HCT116 (cell line): Measurements from ENCODE around the gene OSBPL5. TPM values are rescaled to one million over a fixed set of nuclear protein-coding genes. Genes with fewer than 3 reads are reported as not detected.

ENCODE experiments used
- ATAC-seq: fragments of 200-7000 bp; cut with Tn5 transposase; 2 replicates; pipeline ENCODE4 v1.9.1; 2020; ENCODE audit warnings: mild to moderate bottlenecking, moderate library complexity
- BruUV-seq: library from RNA; stranded (reverse); fragments of 400-500 nt; replicated peaks from 2 replicates; lab custom pipeline; 2021; lab: Mats Ljungman, UMichigan
- CTCF ChIA-PET: fragments of 300-600 bp; sonication (Branson Sonifier 250); formaldehyde crosslinking; loops from one replicate; lab custom pipeline; 2021; ENCODE audit warnings: antibody characterized with exemption; lab: Charles Lee
- POLR2A ChIA-PET: fragments of 300-600, 350-600 bp; sonication (Branson Sonifier 250); formaldehyde crosslinking; loops from one replicate; lab custom pipeline; 2021; ENCODE audit warnings: antibody characterized with exemption; lab: Charles Lee
- RAD21 ChIA-PET, 2 experiments: fragments of 300-600 bp; sonication (Branson Sonifier 250); formaldehyde crosslinking; loops; one replicate each; lab custom pipeline; 2023; ENCODE audit warnings: low total read pairs in 2 of 2; ENCODE audit not compliant: uncharacterized antibody in 2 of 2, unreplicated experiment in 2 of 2, low non-redundant PET in 1 of 2; lab: Charles Lee
- DNase-seq: peaks from one replicate; pipeline ENCODE4 v3.0.0-alpha.2; 2010; ENCODE audit warnings: low read depth, low spot score
- H2AFZ ChIP-seq: fragments of 200-600 bp; shearing (Covaris generic), sonication (generic); 2 replicates; pipeline ENCODE4 v1.6.1; 2017; ENCODE audit warnings: low read depth, mixed run types, mixed read lengths, antibody characterized with exemption, low read length; ENCODE audit not compliant: poor library complexity, severe bottlenecking
- H3K27ac ChIP-seq: 2 replicates; pipeline ENCODE4 v1.5.1; 2012; ENCODE audit warnings: low read depth, low read length
- H3K27me3 ChIP-seq: fragments of 200-600 bp; sonication (generic); 2 replicates; pipeline ENCODE4 v1.6.1; 2016; ENCODE audit warnings: mixed run types, low read length, mixed read lengths; ENCODE audit not compliant: insufficient read depth
- H3K36me3 ChIP-seq, 2 experiments: fragments of 200-500 bp in 1 of 2; fragments of 200-600 bp in 1 of 2; sonication (Bioruptor generic) in 1 of 2; sonication (generic) in 1 of 2; 2 replicates each; pipeline versions ENCODE4 v1.5.1 to v1.6.1; 2014 to 2016; ENCODE audit warnings: low read length in 2 of 2, inconsistent platforms in 1 of 2, mixed read lengths in 1 of 2, mixed run types in 1 of 2; ENCODE audit not compliant: insufficient read depth in 2 of 2, control insufficient read depth in 1 of 2
- H3K4me1 ChIP-seq, 2 experiments: fragments of 200-600 bp in 1 of 2; sonication (generic) in 1 of 2; 2 replicates each; pipeline versions ENCODE4 v1.5.1 to v1.6.1; 2012 to 2017; ENCODE audit warnings: low read length in 2 of 2, inconsistent platforms in 1 of 2, mild to moderate bottlenecking in 1 of 2, mixed read lengths in 1 of 2, mixed run types in 1 of 2, moderate library complexity in 1 of 2; ENCODE audit not compliant: insufficient read depth in 2 of 2, control insufficient read depth in 1 of 2
- H3K4me2 ChIP-seq: fragments of 200-600 bp; sonication (generic); 2 replicates; pipeline ENCODE4 v1.6.1; 2017; ENCODE audit warnings: mixed run types, low read length, mixed read lengths
- H3K4me3 ChIP-seq, 2 experiments: fragments of 200-600 bp in 1 of 2; sonication (generic) in 1 of 2; replicated peaks in 1 of 2; 2 replicates each; pipeline ENCODE4 v1.5.1; 2011 to 2016; ENCODE audit warnings: low read length in 2 of 2, control low read depth in 1 of 2, low read depth in 1 of 2, mild to moderate bottlenecking in 1 of 2, mixed read lengths in 1 of 2, mixed run types in 1 of 2
- H3K79me2 ChIP-seq: fragments of 200-600 bp; sonication (generic); 2 replicates; pipeline ENCODE4 v1.6.1; 2017; ENCODE audit warnings: mild to moderate bottlenecking, mixed run types, low read length, moderate library complexity, mixed read lengths; ENCODE audit not compliant: insufficient read depth
- H3K9ac ChIP-seq: fragments of 200-600 bp; sonication (generic); 2 replicates; pipeline ENCODE4 v1.6.1; 2016; ENCODE audit warnings: low read length, mixed read lengths
- H3K9me2 ChIP-seq: fragments of 200-600 bp; sonication (generic), shearing (Covaris generic); 2 replicates; pipeline ENCODE4 v1.6.1; 2017; ENCODE audit warnings: mixed run types, mild to moderate bottlenecking, moderate library complexity; ENCODE audit not compliant: insufficient read depth
- H3K9me3 ChIP-seq, 2 experiments: fragments of 200-500 bp in 1 of 2; fragments of 200-600 bp in 1 of 2; sonication (Bioruptor generic) in 1 of 2; sonication (generic) in 1 of 2; 2 replicates each; pipeline ENCODE4 v1.6.1; 2014 to 2017; ENCODE audit warnings: low read length in 2 of 2, mixed read lengths in 2 of 2, inconsistent platforms in 1 of 2, low read depth in 1 of 2, mild to moderate bottlenecking in 1 of 2, mixed run types in 1 of 2, moderate library complexity in 1 of 2; ENCODE audit not compliant: control insufficient read depth in 1 of 2, insufficient read depth in 1 of 2
- H4K20me1 ChIP-seq: fragments of 200-600 bp; sonication (generic), shearing (Covaris generic); 2 replicates; pipeline ENCODE4 v1.6.1; 2017; ENCODE audit warnings: mixed run types, mild to moderate bottlenecking, moderate library complexity; ENCODE audit not compliant: insufficient read depth
- ATF3 ChIP-seq: IDR thresholded peaks from 2 replicates; pipeline ENCODE4 v1.6.1; 2012
- CEBPB ChIP-seq: IDR thresholded peaks from 2 replicates; pipeline ENCODE4 v1.6.1; 2012; ENCODE audit warnings: low read depth
- EZH2phosphoT487 ChIP-seq: fragments of 200-600 bp; IDR thresholded peaks from 2 replicates; pipeline ENCODE4 v1.6.1; 2018; ENCODE audit warnings: antibody characterized with exemption, borderline replicate concordance
- FOSL1 ChIP-seq: IDR thresholded peaks from 2 replicates; pipeline ENCODE4 v1.6.1; 2012; ENCODE audit warnings: low read depth
- JUND ChIP-seq: IDR thresholded peaks from 2 replicates; pipeline ENCODE4 v1.6.1; 2012
- POLR2A ChIP-seq: IDR thresholded peaks from 2 replicates; pipeline ENCODE4 v1.7.0; 2011; ENCODE audit warnings: borderline replicate concordance; ENCODE audit not compliant: insufficient read depth, insufficient read length; ENCODE audit errors: extremely low read depth
- POLR2AphosphoS5 ChIP-seq: IDR thresholded peaks from 2 replicates; pipeline ENCODE4 v1.6.1; 2011; ENCODE audit warnings: mild to moderate bottlenecking, low read depth, low read length, moderate library complexity
- SIN3A ChIP-seq: IDR thresholded peaks from 2 replicates; pipeline ENCODE4 v1.6.1; 2012; ENCODE audit warnings: low read depth
- TCF7L2 ChIP-seq: IDR thresholded peaks from 2 replicates; pipeline ENCODE4 v1.7.0; 2011; ENCODE audit warnings: borderline replicate concordance, inconsistent platforms; ENCODE audit not compliant: insufficient read depth, insufficient read length; ENCODE audit errors: extremely low read depth
- YY1 ChIP-seq: IDR thresholded peaks from 2 replicates; pipeline ENCODE4 v1.6.1; 2011; ENCODE audit warnings: low read length, low read depth, moderate library complexity, mild to moderate bottlenecking; ENCODE audit not compliant: insufficient replicate concordance; ENCODE audit errors: extremely low read depth
- ZFX ChIP-seq: fragments of 450-650 bp; IDR thresholded peaks from 2 replicates; pipeline ENCODE4 v1.6.1; 2017
- ZNF274 ChIP-seq: fragments of 200-500 bp; sonication (Bioruptor generic); IDR thresholded peaks from 2 replicates; pipeline ENCODE4 v1.6.1; 2014; ENCODE audit warnings: mild to moderate bottlenecking, low read depth, low read length, inconsistent platforms
- intact Hi-C: fragments of 100-400 bp; cut with micrococcal nuclease; formaldehyde crosslinking; loops from 2 replicates; pipeline ENCODE4 v1.10.0; 2022
- total RNA-seq: library from RNA; stranded (reverse); gene quantifications from one replicate; pipeline ENCODE4 v1.2.1, GENCODE V29; 2021; ENCODE audit not compliant: unreplicated experiment
- TF ChIP-seq, protein P1 (sequence below), 3 experiments: fragments of 200-600 bp in 1 of 3; sonication (generic) in 1 of 3; IDR thresholded peaks in 2 of 3; conservative IDR thresholded peaks in 1 of 3; 2 replicates each; pipeline ENCODE4 v1.5.1; 2012 to 2017; ENCODE audit warnings: low read depth in 2 of 3, low read length in 2 of 3, antibody characterized with exemption in 1 of 3, borderline replicate concordance in 1 of 3, control low read depth in 1 of 3, mild to moderate bottlenecking in 1 of 3, mixed read lengths in 1 of 3, mixed run types in 1 of 3, moderate library complexity in 1 of 3; ENCODE audit not compliant: insufficient read depth in 1 of 3
- TF ChIP-seq, protein P2 (sequence below): IDR thresholded peaks from 2 replicates; pipeline ENCODE4 v1.6.1; 2012; ENCODE audit warnings: low read depth

The OSBPL5 gene
- total RNA-seq, 1 experiment from 2014 or later = 44.2 TPM

GRCh38 chr11:3164138-3164551 is 965 bp downstream of the OSBPL5 start:
- RAD21 ChIA-PET = no interaction called here
- no peaks in the 10 kb centered on the region for H3K36me3 ChIP-seq
- H3K9me3 ChIP-seq = no peaks in the 10 kb centered on the region
- BruUV-seq = no TSS peak
- peak overlapping the region; percentile 76 for H3K9ac ChIP-seq
- CTCF ChIA-PET = no interaction called here
- no peaks in the 10 kb centered on the region for H3K27me3 ChIP-seq
- H3K9me2 ChIP-seq = no peaks in the 10 kb centered on the region
- POLR2A ChIA-PET = no interaction called here
- DNase-seq (no peak), ATAC-seq (no peak)
- H3K4me2 ChIP-seq = peak overlapping the region; percentile 95
- no peaks in the 10 kb centered on the region for H4K20me1 ChIP-seq
- intact Hi-C loops = no loop called here
- TF ChIP-seq POLR2A (no peak), ATF3 (no peak), JUND (no peak)
- no peak overlapping the region for H2AFZ ChIP-seq
- peak overlapping the region; percentile 74 to 82 for H3K4me3 ChIP-seq
- H3K27ac ChIP-seq = peak overlapping the region; percentile 52; the same call in 1 of the 2 replicates
- peaks cover 16 to 41% of the 10 kb centered on the region in 2 experiments; a peak in 3 of 4 replicates for H3K4me1 ChIP-seq
- H3K79me2 ChIP-seq = peaks cover 50% of the 10 kb centered on the region; the same call in 1 of the 2 replicates

DNA sequence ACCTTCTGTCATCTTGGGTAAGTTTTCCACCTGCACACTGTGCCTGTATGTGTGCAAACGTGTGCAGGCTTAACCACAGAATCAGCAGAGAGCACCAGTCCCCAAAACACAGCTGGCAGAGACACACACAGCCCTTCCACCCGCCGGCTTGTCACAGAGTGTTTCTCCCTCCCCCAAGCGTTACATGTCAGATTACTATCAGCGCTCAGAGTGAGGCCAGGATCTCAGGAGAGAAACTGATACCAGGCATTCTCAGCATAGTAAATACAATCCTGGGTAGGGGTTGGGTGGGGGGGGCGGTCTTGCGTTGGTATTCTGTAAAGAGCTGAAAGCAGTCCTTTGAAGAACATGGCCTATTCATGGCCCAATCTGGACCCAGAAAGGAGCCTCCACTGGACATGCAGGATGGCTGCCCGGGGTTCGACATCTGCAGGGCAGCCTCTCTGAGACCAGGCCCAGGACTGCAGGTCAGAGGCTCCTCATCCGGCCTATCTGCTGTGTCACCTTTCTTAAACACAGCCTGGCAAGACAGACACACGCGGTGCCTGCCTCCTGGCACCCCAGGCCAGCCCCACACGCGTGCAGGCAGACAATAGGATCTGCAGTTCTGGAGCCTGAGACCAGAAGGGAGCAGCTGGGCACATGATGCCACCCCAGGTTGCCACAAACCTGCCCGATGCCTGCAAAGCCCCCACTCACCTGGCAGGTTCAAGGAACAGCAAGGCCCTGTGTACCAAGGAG is 1.7 kb downstream of the OSBPL5 start:
- H4K20me1 ChIP-seq = no peaks in the 10 kb centered on the region
- H2AFZ ChIP-seq = no peak overlapping the region
- no peak for TF ChIP-seq ZFX
- no peak for TF ChIP-seq EZH2phosphoT487
- TF ChIP-seq SIN3A = no peak
- no peak for TF ChIP-seq TCF7L2
- no peak for TF ChIP-seq ZNF274
- no peak for TF ChIP-seq YY1
- TF ChIP-seq POLR2AphosphoS5 = no peak
- no peak for TF ChIP-seq JUND
- TF ChIP-seq, protein P1, sequence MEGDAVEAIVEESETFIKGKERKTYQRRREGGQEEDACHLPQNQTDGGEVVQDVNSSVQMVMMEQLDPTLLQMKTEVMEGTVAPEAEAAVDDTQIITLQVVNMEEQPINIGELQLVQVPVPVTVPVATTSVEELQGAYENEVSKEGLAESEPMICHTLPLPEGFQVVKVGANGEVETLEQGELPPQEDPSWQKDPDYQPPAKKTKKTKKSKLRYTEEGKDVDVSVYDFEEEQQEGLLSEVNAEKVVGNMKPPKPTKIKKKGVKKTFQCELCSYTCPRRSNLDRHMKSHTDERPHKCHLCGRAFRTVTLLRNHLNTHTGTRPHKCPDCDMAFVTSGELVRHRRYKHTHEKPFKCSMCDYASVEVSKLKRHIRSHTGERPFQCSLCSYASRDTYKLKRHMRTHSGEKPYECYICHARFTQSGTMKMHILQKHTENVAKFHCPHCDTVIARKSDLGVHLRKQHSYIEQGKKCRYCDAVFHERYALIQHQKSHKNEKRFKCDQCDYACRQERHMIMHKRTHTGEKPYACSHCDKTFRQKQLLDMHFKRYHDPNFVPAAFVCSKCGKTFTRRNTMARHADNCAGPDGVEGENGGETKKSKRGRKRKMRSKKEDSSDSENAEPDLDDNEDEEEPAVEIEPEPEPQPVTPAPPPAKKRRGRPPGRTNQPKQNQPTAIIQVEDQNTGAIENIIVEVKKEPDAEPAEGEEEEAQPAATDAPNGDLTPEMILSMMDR (IDR thresholded peaks at IDR 0.05 in 2 of 3, conservative IDR thresholded peaks at IDR 0.05 in 1 of 3; ENCODE audit: borderline replicate concordance in 1 of 3, insufficient read depth in 1 of 3, low read depth in 2 of 3, low read length in 2 of 3) = no peak
- no peak for TF ChIP-seq FOSL1
- TF ChIP-seq, protein P2, sequence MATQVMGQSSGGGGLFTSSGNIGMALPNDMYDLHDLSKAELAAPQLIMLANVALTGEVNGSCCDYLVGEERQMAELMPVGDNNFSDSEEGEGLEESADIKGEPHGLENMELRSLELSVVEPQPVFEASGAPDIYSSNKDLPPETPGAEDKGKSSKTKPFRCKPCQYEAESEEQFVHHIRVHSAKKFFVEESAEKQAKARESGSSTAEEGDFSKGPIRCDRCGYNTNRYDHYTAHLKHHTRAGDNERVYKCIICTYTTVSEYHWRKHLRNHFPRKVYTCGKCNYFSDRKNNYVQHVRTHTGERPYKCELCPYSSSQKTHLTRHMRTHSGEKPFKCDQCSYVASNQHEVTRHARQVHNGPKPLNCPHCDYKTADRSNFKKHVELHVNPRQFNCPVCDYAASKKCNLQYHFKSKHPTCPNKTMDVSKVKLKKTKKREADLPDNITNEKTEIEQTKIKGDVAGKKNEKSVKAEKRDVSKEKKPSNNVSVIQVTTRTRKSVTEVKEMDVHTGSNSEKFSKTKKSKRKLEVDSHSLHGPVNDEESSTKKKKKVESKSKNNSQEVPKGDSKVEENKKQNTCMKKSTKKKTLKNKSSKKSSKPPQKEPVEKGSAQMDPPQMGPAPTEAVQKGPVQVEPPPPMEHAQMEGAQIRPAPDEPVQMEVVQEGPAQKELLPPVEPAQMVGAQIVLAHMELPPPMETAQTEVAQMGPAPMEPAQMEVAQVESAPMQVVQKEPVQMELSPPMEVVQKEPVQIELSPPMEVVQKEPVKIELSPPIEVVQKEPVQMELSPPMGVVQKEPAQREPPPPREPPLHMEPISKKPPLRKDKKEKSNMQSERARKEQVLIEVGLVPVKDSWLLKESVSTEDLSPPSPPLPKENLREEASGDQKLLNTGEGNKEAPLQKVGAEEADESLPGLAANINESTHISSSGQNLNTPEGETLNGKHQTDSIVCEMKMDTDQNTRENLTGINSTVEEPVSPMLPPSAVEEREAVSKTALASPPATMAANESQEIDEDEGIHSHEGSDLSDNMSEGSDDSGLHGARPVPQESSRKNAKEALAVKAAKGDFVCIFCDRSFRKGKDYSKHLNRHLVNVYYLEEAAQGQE = no peak
- TF ChIP-seq CEBPB = no peak

More for the DNA sequence above, 1.7 kb downstream of the OSBPL5 start:
- H3K36me3 ChIP-seq = no peaks in the 10 kb centered on the region
- RAD21 ChIA-PET = no interaction called here
- H3K27ac ChIP-seq = no peak overlapping the region
- no peak overlapping the region for H3K9ac ChIP-seq
- no peaks in the 10 kb centered on the region for H3K27me3 ChIP-seq
- peaks cover 13 to 38% of the 10 kb centered on the region in 2 experiments; a peak in 3 of 4 replicates for H3K4me1 ChIP-seq
- peak overlapping the region; percentile 74 to 82; a peak in 3 of 4 replicates for H3K4me3 ChIP-seq
- no peaks in the 10 kb centered on the region for H3K9me2 ChIP-seq
- BruUV-seq = no TSS peak
- peak overlapping the region; percentile 95 for H3K4me2 ChIP-seq
- peaks cover 50% of the 10 kb centered on the region; the same call in 1 of the 2 replicates for H3K79me2 ChIP-seq
- POLR2A ChIA-PET = no interaction called here
- DNase-seq = no peak
- no peaks in the 10 kb centered on the region for H3K9me3 ChIP-seq
- ATAC-seq = no peak
- intact Hi-C loops = no loop called here
- CTCF ChIA-PET = no interaction called here
